ENCODE data around the gene GLDN. TPM values are rescaled to one million over a fixed set of nuclear protein-coding genes. Genes with fewer than 3 reads are reported as not detected.

Gene GLDN
- total and polyA plus RNA-seq, 2 experiments from 2014 or later = 0.32 to 1.2 TPM

GRCh38 chr15:51386029-51386428, 44.6 kb downstream of the GLDN start:
- 0 out of 2 replicates have a peak, but pooled peaks cover 4% of the 10 kb centered on the region for H3K9me2 ChIP-seq (ENCODE audit: insufficient read depth)
- H3F3A ChIP-seq (replicated peaks; ENCODE audit: low read depth) = no peaks in the 10 kb centered on the region
- H3K4me3 ChIP-seq = no peak overlapping the region
- Mint-ChIP-seq H3K36me3 (ENCODE audit: low read depth) (peaks cover under 1% of the 10 kb centered on the region; the same call in 1 of the 3 replicates), H3K4me3 (no peak overlapping the region), H3K27ac (no peak overlapping the region), H3K9me3 (peaks cover 1% of the 10 kb centered on the region; the same call in 2 of the 3 replicates), H3K27me3 (ENCODE audit: insufficient read depth, low read depth, poor library complexity) (no peaks in the 10 kb centered on the region), H3K4me1 (peaks cover 18% of the 10 kb centered on the region)
- H3K27me3 ChIP-seq (ENCODE audit: insufficient read depth) = no peaks in the 10 kb centered on the region
- TF ChIP-seq ZNF114 (CRISPR knock-in tag; IDR thresholded peaks at IDR 0.05) = no peak
- TF ChIP-seq EZH2phosphoT487 (IDR thresholded peaks at IDR 0.05; ENCODE audit: unreplicated experiment) = no peak
- TF ChIP-seq CREB1 (CRISPR knock-in tag; IDR thresholded peaks at IDR 0.05; ENCODE audit: low read depth) = no peak
- no peak for TF ChIP-seq ZNF462 (CRISPR knock-in tag; IDR thresholded peaks at IDR 0.05)
- no peak for TF ChIP-seq EZH2 (IDR thresholded peaks at IDR 0.05; ENCODE audit: low read depth, unreplicated experiment)
- TF ChIP-seq NANOG (IDR thresholded peaks at IDR 0.05; ENCODE audit: borderline replicate concordance) = no peak
- no peak for TF ChIP-seq ZNF331 (CRISPR knock-in tag; IDR thresholded peaks at IDR 0.05; ENCODE audit: low read depth)
- TF ChIP-seq CTCF (conservative IDR thresholded peaks at IDR 0.05; ENCODE audit: low read depth in 2 of 2) = no peak
- no peak for TF ChIP-seq ETS1 (IDR thresholded peaks at IDR 0.05)
- H2AFZ ChIP-seq = no peak overlapping the region
- no peaks in the 10 kb centered on the region for H3K79me2 ChIP-seq (replicated peaks; ENCODE audit: insufficient read depth)
- peaks cover 13% of the 10 kb centered on the region; the same call in 1 of the 2 replicates for H3K4me1 ChIP-seq (ENCODE audit: insufficient read depth)
- no peak overlapping the region for H3K27ac ChIP-seq (ENCODE audit: low read depth)
- no peak for DNase-seq (ENCODE audit: low spot score)
- H3K4me2 ChIP-seq = no peak overlapping the region
- no peaks in the 10 kb centered on the region for H3K36me3 ChIP-seq (ENCODE audit: insufficient read depth)
- ATAC-seq = no peak
- no peaks in the 10 kb centered on the region for H4K20me1 ChIP-seq (replicated peaks; ENCODE audit: insufficient read depth)

Data from GM23338 (cell line).